DMS153 (cell line): ENCODE measurements around the gene ARHGEF11.

ENCODE experiments used
- DNase-seq: peaks from one replicate; lab custom pipeline; 2025; lab: John Stamatoyannopoulos, UW

The ARHGEF11 gene

GRCh38 chr1:156894711-156895454 lies 150.7 kb downstream of the ARHGEF11 start:
- no peak for DNase-seq

GRCh38 chr1:156894001-156894400 lies 151.5 kb downstream of the ARHGEF11 start:
- no peak for DNase-seq

- no peak for DNase-seq
Observed at GRCh38 chr1:156893048-156893953, 152.2 kb downstream of the ARHGEF11 start, which contains the start of gene PEAR1. Gene PEAR1 (plus strand): TSS chr1:156893718. CDS start chr1:156903927, 10,209 bp downstream.

- peak; percentile 86 for DNase-seq
Observed at GRCh38 chr1:156892190-156893047, 153.1 kb downstream of the ARHGEF11 start.

- DNase-seq = peak; percentile 70
Observed at GRCh38 chr1:156889802-156890580, 155.6 kb downstream of the ARHGEF11 start.

GRCh38 chr1:156887734-156888133 lies 157.8 kb downstream of the ARHGEF11 start:
- no peak for DNase-seq

GRCh38 chr1:156887317-156887716 lies 158.2 kb downstream of the ARHGEF11 start:
- DNase-seq = no peak

- DNase-seq = no peak
Observed at GRCh38 chr1:156886583-156887281, 158.8 kb downstream of the ARHGEF11 start.

- no peak for DNase-seq
Observed at GRCh38 chr1:156885880-156886355, 159.6 kb downstream of the ARHGEF11 start.

- no peak for DNase-seq
Observed at GRCh38 chr1:156885314-156885713, 160.2 kb downstream of the ARHGEF11 start.
